Kidney (tissue), 14 donors: ENCODE results near the gene ZNF579. TPM values are rescaled to one million over a fixed set of nuclear protein-coding genes. Genes with fewer than 3 reads are reported as not detected.

Source experiments
- DNase-seq, 5 donors: peaks; one replicate each; pipeline ENCODE4 v3.0.0-alpha.2; 2013 to 2020
- FAIRE-seq: peaks from 2 replicates; lab custom pipeline; 2012; peaks lifted over from hg19 to GRCh38; lab: Jason Lieb, UNC
- H3K27ac ChIP-seq, 2 donors: one replicate each; pipeline ENCODE4 v1.7.0; 2013; ENCODE audit warnings: low read depth in 2 of 2, low read length in 2 of 2, inconsistent platforms in 1 of 2
- H3K27me3 ChIP-seq: one replicate; pipeline ENCODE4 v1.7.1; 2013; ENCODE audit warnings: low read length, inconsistent platforms; ENCODE audit not compliant: control insufficient read depth, insufficient read depth
- H3K36me3 ChIP-seq, 3 donors: one replicate each; pipeline versions ENCODE4 v1.7.0 to v1.7.1; 2013; ENCODE audit warnings: low read length in 3 of 3, control low read depth in 1 of 3, inconsistent platforms in 1 of 3; ENCODE audit not compliant: insufficient read depth in 3 of 3, control insufficient read depth in 2 of 3
- H3K4me1 ChIP-seq, 3 donors: one replicate each; pipeline versions ENCODE4 v1.7.0 to v1.7.1; 2013; ENCODE audit warnings: low read length in 3 of 3, inconsistent platforms in 1 of 3, low read depth in 1 of 3; ENCODE audit not compliant: control insufficient read depth in 2 of 3, insufficient read depth in 2 of 3
- H3K4me3 ChIP-seq, 3 donors: one replicate each; pipeline versions ENCODE4 v1.7.0 to v1.8.1; 2013; ENCODE audit warnings: low read length in 3 of 3, control low read depth in 1 of 3, inconsistent platforms in 1 of 3
- H3K9ac ChIP-seq, 3 donors: one replicate each; pipeline versions ENCODE4 v1.7.0 to v1.7.1; 2013; ENCODE audit warnings: low read length in 3 of 3, control low read depth in 1 of 3, inconsistent platforms in 1 of 3
- H3K9me3 ChIP-seq, 3 donors: one replicate each; pipeline versions ENCODE4 v1.7.0 to v1.7.1; 2013; ENCODE audit warnings: low read length in 3 of 3, control low read depth in 1 of 3, inconsistent platforms in 1 of 3; ENCODE audit not compliant: control insufficient read depth in 2 of 3, insufficient read depth in 1 of 3
- CTCF ChIP-seq: IDR thresholded peaks from 3 replicates; pipeline ENCODE4 v1.5.1; 2012; ENCODE audit warnings: mild to moderate bottlenecking, moderate library complexity, borderline replicate concordance; ENCODE audit not compliant: insufficient read depth; ENCODE audit errors: extremely low read depth
- intact Hi-C: fragments of 100-400 bp; cut with DNase I; formaldehyde crosslinking; loops from one replicate; pipeline ENCODE4 v1.11.1; 2022
- polyA plus RNA-seq: library from polyadenylated mRNA; stranded (reverse); fragments of 350-450 nt; fragmentation: Illumina TruSeq; extraction: RNeasy Lipid Tissue Mini Kit (QIAGEN cat#74804); gene quantifications from one replicate; pipeline ENCODE4 v1.2.3, GENCODE V29; 2014; ENCODE audit warnings: low read depth, low replicate concordance; ENCODE audit not compliant: insufficient read depth
- total RNA-seq: library from RNA; stranded (reverse); fragmentation: NEBNext Ultra II Directional; extraction: Animal tissue kit (Norgen Biotek cat#: 25700); gene quantifications from one replicate; pipeline ENCODE4 v1.2.1, GENCODE V29; 2021
- donor health status: control.
- donor health status: control.
- donor health status: control.
- donor health status: control.
- donor health status: control.
- donor health status: DM: yes; HTN: yes; CAD: no.
- donor health status: Normal renal cell carcinoma (clear cell type).

ZNF579 gene
- total and polyA plus RNA-seq, 2 donors from 2014 or later = 10.9 to 16.6 TPM

GRCh38 chr19:55567708-55568328, 12.8 kb downstream of the ZNF579 start:
- H3K4me3 ChIP-seq = no peak overlapping the region
- H3K4me1 ChIP-seq = no peaks in the 10 kb centered on the region
- H3K27ac ChIP-seq = no peak overlapping the region
- DNase-seq (no peak), FAIRE-seq (no peak)
- H3K9ac ChIP-seq = no peak overlapping the region
- no peak for TF ChIP-seq CTCF
- no peaks in the 10 kb centered on the region for H3K27me3 ChIP-seq
- no peaks in the 10 kb centered on the region for H3K36me3 ChIP-seq
- H3K9me3 ChIP-seq = no peaks in the 10 kb centered on the region
- intact Hi-C loops = no loop called here

- intact Hi-C loops = no loop called here
- no peak for FAIRE-seq
Observed at GRCh38 chr19:55566823-55567222, 13.8 kb downstream of the ZNF579 start.

GRCh38 chr19:55563261-55563690, 17.4 kb downstream of the ZNF579 start:
- FAIRE-seq (no peak), DNase-seq (peak in 4 of 5 donors; percentile 54 to 72 (median 60))
- Histone ChIP-seq H3K9ac (no peak overlapping the region), H3K4me3 (no peak overlapping the region), H3K36me3 (no peaks in the 10 kb centered on the region), H3K27ac (no peak overlapping the region), H3K27me3 (no peaks in the 10 kb centered on the region), H3K4me1 (no peaks in the 10 kb centered on the region), H3K9me3 (no peaks in the 10 kb centered on the region)
- TF ChIP-seq CTCF = no peak
- intact Hi-C loops = no loop called here

More at GRCh38 chr19:55566823-55567222, 13.8 kb downstream of the ZNF579 start:
- TF ChIP-seq CTCF = no peak
- Histone ChIP-seq H3K36me3 (no peaks in the 10 kb centered on the region), H3K9me3 (no peaks in the 10 kb centered on the region), H3K4me3 (no peak overlapping the region), H3K27me3 (no peaks in the 10 kb centered on the region), H3K9ac (no peak overlapping the region), H3K4me1 (no peaks in the 10 kb centered on the region), H3K27ac (no peak overlapping the region)
- DNase-seq = peak in 2 of 5 donors; percentile 71 to 75

GRCh38 chr19:55559684-55560083, 21.0 kb downstream of the ZNF579 start:
- intact Hi-C loops = no loop called here
- no peak for DNase-seq
- no peak for FAIRE-seq
- H3K36me3 ChIP-seq = no peaks in the 10 kb centered on the region
- no peak overlapping the region for H3K9ac ChIP-seq
- H3K27ac ChIP-seq = no peak overlapping the region
- H3K4me3 ChIP-seq = no peak overlapping the region
- H3K9me3 ChIP-seq = no peaks in the 10 kb centered on the region
- H3K27me3 ChIP-seq = no peaks in the 10 kb centered on the region
- no peaks in the 10 kb centered on the region for H3K4me1 ChIP-seq
- TF ChIP-seq CTCF = no peak
